ENCODE data around the gene B3GNT9.

- TF ChIP-seq FOXM1 (IDR thresholded peaks at IDR 0.05; ENCODE audit: borderline replicate concordance, low read depth) (no peak), RAD21 (IDR thresholded peaks at IDR 0.05; ENCODE audit: low read depth) (no peak), REST (IDR thresholded peaks at IDR 0.05; ENCODE audit: low read depth) (no peak), TAF1 (IDR thresholded peaks at IDR 0.05; ENCODE audit: low read depth) (no peak), YY1 (IDR thresholded peaks at IDR 0.05; ENCODE audit: low read depth) (no peak), USF1 (IDR thresholded peaks at IDR 0.05) (no peak), ZBTB7A (IDR thresholded peaks at IDR 0.05; ENCODE audit: low read depth) (no peak), CEBPB (IDR thresholded peaks at IDR 0.05) (no peak), MAX (IDR thresholded peaks at IDR 0.05) (no peak), EP300 (IDR thresholded peaks at IDR 0.05; ENCODE audit: borderline replicate concordance) (no peak), TCF12 (IDR thresholded peaks at IDR 0.05; ENCODE audit: low read depth) (no peak), TEAD4 (IDR thresholded peaks at IDR 0.05) (no peak), EGR1 (IDR thresholded peaks at IDR 0.05) (no peak), CREB1 (IDR thresholded peaks at IDR 0.05; ENCODE audit: low read depth) (no peak)
Measured at GRCh38 chr16:67151431-67152097, 766 bp upstream of the B3GNT9 start.
